HepG2 (cell line): ENCODE results near the gene AP1M2. TPM values are rescaled to one million over a fixed set of nuclear protein-coding genes. Genes with fewer than 3 reads are reported as not detected.
A peak's percentile ranks its signal among the peaks of the same experiment; 100 is the strongest.

Experiments used
- ARNT2 ChIP-seq: sonication (generic); formaldehyde crosslinking; IDR thresholded peaks from 2 replicates; pipeline ENCODE4 v1.8.0; 2022; ENCODE audit warnings: mild to moderate bottlenecking, low read depth, missing genetic modification reagents, moderate library complexity
- ERF ChIP-seq: IDR thresholded peaks from 2 replicates; pipeline ENCODE4 v1.6.1; 2018; ENCODE audit warnings: missing biosample characterization, missing genetic modification reagents
- FOXA3 ChIP-seq: IDR thresholded peaks from 2 replicates; pipeline ENCODE4 v1.6.1; 2016; ENCODE audit warnings: missing genetic modification reagents, missing compliant biosample characterization
- FOXP1 ChIP-seq, 2 experiments: fragments of 450-650 bp in 1 of 2; IDR thresholded peaks; 2 replicates each; pipeline ENCODE4 v1.6.1; 2017 to 2018; ENCODE audit warnings: antibody characterized with exemption in 1 of 2
- HNRNPLL ChIP-seq: fragments of 200-400 bp; formaldehyde crosslinking; IDR thresholded peaks from 2 replicates; pipeline ENCODE4 v1.6.1; 2017; ENCODE audit warnings: mild to moderate bottlenecking, low read depth, low read length; ENCODE audit not compliant: poor library complexity, severe bottlenecking
- NFYB ChIP-seq: sonication (generic); formaldehyde crosslinking; IDR thresholded peaks from 2 replicates; pipeline ENCODE4 v1.4.0; 2020; ENCODE audit warnings: missing genetic modification reagents
- NRL ChIP-seq: sonication (generic); formaldehyde crosslinking; IDR thresholded peaks from 2 replicates; pipeline ENCODE4 v1.5.0; 2020; ENCODE audit warnings: missing genetic modification reagents, mild to moderate bottlenecking, moderate library complexity, borderline replicate concordance
- SALL1 ChIP-seq: sonication (generic); formaldehyde crosslinking; IDR thresholded peaks from 2 replicates; pipeline ENCODE4 v1.8.0; 2022; ENCODE audit warnings: mild to moderate bottlenecking, missing genetic modification reagents
- SMC3 ChIP-seq: IDR thresholded peaks from 2 replicates; pipeline ENCODE4 v1.6.1; 2011; ENCODE audit warnings: low read length, improper control_type of control experiment
- SNAPC4 ChIP-seq: sonication (generic); formaldehyde crosslinking; IDR thresholded peaks from 2 replicates; pipeline ENCODE4 v1.4.0; 2020; ENCODE audit warnings: mild to moderate bottlenecking, missing genetic modification reagents
- STAG1 ChIP-seq: sonication (generic); formaldehyde crosslinking; IDR thresholded peaks from 2 replicates; pipeline ENCODE4 v1.4.0; 2020; ENCODE audit warnings: missing genetic modification reagents
- ZBTB14 ChIP-seq: sonication (generic); formaldehyde crosslinking; IDR thresholded peaks from 2 replicates; pipeline ENCODE4 v1.4.0; 2020; ENCODE audit warnings: missing genetic modification reagents
- ZBTB38 ChIP-seq: sonication (generic); formaldehyde crosslinking; IDR thresholded peaks from 2 replicates; pipeline ENCODE4 v1.5.1; 2020; ENCODE audit warnings: mild to moderate bottlenecking, missing genetic modification reagents
- ZEB1 ChIP-seq: IDR thresholded peaks from 2 replicates; pipeline ENCODE4 v1.6.1; 2012; ENCODE audit warnings: mild to moderate bottlenecking, low read depth, inconsistent platforms; ENCODE audit not compliant: insufficient replicate concordance
- ZFP37 ChIP-seq: sonication (generic); formaldehyde crosslinking; IDR thresholded peaks from 2 replicates; pipeline ENCODE4 v1.4.0; 2020; ENCODE audit warnings: missing genetic modification reagents, borderline replicate concordance
- ZNF501 ChIP-seq: sonication (generic); formaldehyde crosslinking; IDR thresholded peaks from 2 replicates; pipeline ENCODE4 v1.5.1; 2020; ENCODE audit warnings: mild to moderate bottlenecking, moderate library complexity, missing genetic modification reagents
- ZNF674 ChIP-seq: sonication (generic); formaldehyde crosslinking; IDR thresholded peaks from 2 replicates; pipeline ENCODE4 v1.5.0; 2020; ENCODE audit warnings: low read depth, mild to moderate bottlenecking, missing genetic modification reagents
- ZNF770 ChIP-seq: sonication (generic); formaldehyde crosslinking; IDR thresholded peaks from 2 replicates; pipeline ENCODE4 v1.5.0; 2020; ENCODE audit warnings: mild to moderate bottlenecking, missing genetic modification reagents
- polyA plus RNA-seq, 8 experiments: library from polyadenylated mRNA; depleted of rRNA in 3 of 8; stranded (reverse) in 7 of 8; unstranded in 1 of 8; fragments of >200 nt; fragmentation: Illumina TruSeq in 4 of 8; extraction: Trizol in 4 of 8; gene quantifications; 2 replicates each; pipeline versions ENCODE4 v1.2.1 to v1.2.3, GENCODE V29; 2011 to 2016; ENCODE audit warnings: low read depth in 4 of 8, missing spikeins in 1 of 8, mixed read lengths in 1 of 8; ENCODE audit not compliant: insufficient read depth in 1 of 8
- total RNA-seq, 5 experiments: library from RNA; depleted of rRNA; stranded (reverse); fragments of >200 nt; fragmentation: Illumina TruSeq; extraction: Trizol; gene quantifications; 2 replicates each; pipeline ENCODE4 v1.2.3, GENCODE V29; 2016; ENCODE audit warnings: low read depth in 1 of 5

AP1M2 gene
- total and polyA plus RNA-seq, 2 of the 13 experiments (the other 11 are each of a cell fraction or from before 2014, with no cell fraction given), result 6.3 to 76.8 TPM

GRCh38 chr19:10580979-10581631 is 6.0 kb downstream of the AP1M2 start (continued):
- TF ChIP-seq ZEB1, result no peak
- TF ChIP-seq SNAPC4 (CRISPR knock-in tag), result no peak
- peak; percentile 30; the same call in 1 of the 2 replicates for TF ChIP-seq NFYB
- peak; percentile 57; the same call in 1 of the 2 replicates for TF ChIP-seq ZNF501 (CRISPR knock-in tag)
- peak; percentile 73; the same call in 1 of the 2 replicates for TF ChIP-seq NRL (CRISPR knock-in tag)
- TF ChIP-seq FOXP1 (IDR thresholded peaks at IDR 0.05), result no peak
- TF ChIP-seq FOXP1 (CRISPR knock-in tag; IDR thresholded peaks at IDR 0.05), result no peak
- peak; percentile 94 for TF ChIP-seq STAG1 (CRISPR knock-in tag)
- 0 out of 2 replicates have a peak, but pooled peaks have one; percentile 54 for TF ChIP-seq ZBTB38 (CRISPR knock-in tag)
- peak; percentile 99 for TF ChIP-seq SMC3
- peak; percentile 64 for TF ChIP-seq SALL1 (CRISPR knock-in tag)
- TF ChIP-seq ZFP37, result no peak
- TF ChIP-seq ZNF674, result no peak
- TF ChIP-seq ZBTB14, result no peak
- peak; percentile 51; the same call in 1 of the 2 replicates for TF ChIP-seq ERF (CRISPR knock-in tag)
- TF ChIP-seq ARNT2 (CRISPR knock-in tag), result 0 out of 2 replicates have a peak, but pooled peaks have one; percentile 29
- TF ChIP-seq FOXA3 (CRISPR knock-in tag), result peak; percentile 27; the same call in 1 of the 2 replicates
- TF ChIP-seq ZNF770 (CRISPR knock-in tag), result peak; percentile 76; the same call in 1 of the 2 replicates
- TF ChIP-seq HNRNPLL, result peak; percentile 56
